ENCODE measurements around the gene SLC25A10.

DNA sequence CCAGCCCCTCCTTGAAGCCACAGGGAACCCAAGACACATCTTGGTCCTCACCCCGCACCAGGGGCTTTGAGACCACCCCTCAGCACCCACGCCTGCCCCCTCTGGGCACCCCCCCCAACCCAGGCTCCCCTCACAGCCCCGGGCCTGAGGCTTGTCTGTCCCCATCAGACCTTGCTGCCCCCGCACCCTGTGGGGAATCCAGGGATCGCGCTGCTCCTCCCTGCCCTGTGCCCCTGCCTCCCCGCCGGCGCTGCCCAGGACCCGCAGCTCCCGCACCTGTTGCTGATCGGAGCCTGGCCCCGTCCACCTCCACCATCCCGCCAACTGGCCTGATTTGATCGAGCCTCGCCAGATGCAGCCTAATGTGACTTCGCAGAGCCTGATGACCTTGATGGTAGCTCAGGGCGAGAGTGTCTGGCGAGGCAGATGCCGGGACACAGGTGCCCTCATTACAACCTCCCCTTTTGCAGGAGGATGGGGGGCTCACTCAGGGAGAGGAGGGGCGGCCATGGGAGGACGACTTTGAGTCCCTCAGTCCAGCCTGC lies 29.0 kb downstream of the SLC25A10 start:
- TF ChIP-seq CEBPB (IDR thresholded peaks at IDR 0.05) (no peak), USF1 (IDR thresholded peaks at IDR 0.05) (no peak), YY1 (IDR thresholded peaks at IDR 0.05; ENCODE audit: low read depth) (no peak), CREB1 (IDR thresholded peaks at IDR 0.05; ENCODE audit: low read depth) (no peak), EP300 (IDR thresholded peaks at IDR 0.05; ENCODE audit: borderline replicate concordance) (no peak)

Data from Ishikawa (cell line).